K562 (cell line): ENCODE results near the gene RPL14. TPM values are rescaled to one million over a fixed set of nuclear protein-coding genes. Genes with fewer than 3 reads are reported as not detected.

ENCODE experiments used
- ADNP ChIP-seq: fragments of 200-800 bp; sonication (Bioruptor generic); IDR thresholded peaks from 2 replicates; pipeline ENCODE4 v1.6.1; 2016; ENCODE audit warnings: missing genetic modification characterization, missing compliant biosample characterization
- CTBP1 ChIP-seq: fragments of 450-650 bp; IDR thresholded peaks from 2 replicates; pipeline ENCODE4 v1.6.1; 2016; ENCODE audit warnings: borderline replicate concordance
- FIP1L1 ChIP-seq: fragments of 200-400 bp; formaldehyde crosslinking; IDR thresholded peaks from 2 replicates; pipeline ENCODE4 v1.6.1; 2018; ENCODE audit warnings: mild to moderate bottlenecking, low read depth, low read length; ENCODE audit not compliant: poor library complexity, severe bottlenecking
- GABPB1 ChIP-seq: sonication (generic); formaldehyde crosslinking; IDR thresholded peaks from 2 replicates; pipeline ENCODE4 v1.8.0; 2022; ENCODE audit warnings: mild to moderate bottlenecking, missing genetic modification reagents
- HLTF ChIP-seq: fragments of 450-650 bp; IDR thresholded peaks from 2 replicates; pipeline ENCODE4 v1.6.1; 2016
- HNRNPLL ChIP-seq: fragments of 200-400 bp; formaldehyde crosslinking; IDR thresholded peaks from 2 replicates; pipeline ENCODE4 v1.6.1; 2017; ENCODE audit warnings: low read length, low read depth, mild to moderate bottlenecking; ENCODE audit not compliant: poor library complexity, severe bottlenecking
- KAT7 ChIP-seq: sonication (generic); formaldehyde crosslinking; IDR thresholded peaks from 2 replicates; pipeline ENCODE4 v1.8.0; 2022; ENCODE audit warnings: missing genetic modification reagents, mild to moderate bottlenecking, borderline replicate concordance
- LARP7 ChIP-seq: fragments of 450-650 bp; IDR thresholded peaks from 2 replicates; pipeline ENCODE4 v1.6.1; 2016
- MTA1 ChIP-seq: fragments of 450-650 bp; IDR thresholded peaks from 2 replicates; pipeline ENCODE4 v1.6.1; 2017; ENCODE audit warnings: borderline replicate concordance
- PHF20 ChIP-seq: fragments of 450-650 bp; IDR thresholded peaks from 2 replicates; pipeline ENCODE4 v1.6.1; 2018; ENCODE audit not compliant: partially characterized antibody
- PHF8 ChIP-seq: fragments of 200-600 bp; sonication (generic); IDR thresholded peaks from 2 replicates; pipeline ENCODE4 v1.6.1; 2012; ENCODE audit warnings: mixed run types, mild to moderate bottlenecking, inconsistent platforms, low read length, moderate library complexity, borderline replicate concordance
- SMAD4 ChIP-seq: fragments of 250-450 bp; sonication (Bioruptor Pico); conservative IDR thresholded peaks from 2 replicates; pipeline ENCODE4 v1.8.0; 2021; ENCODE audit warnings: inconsistent platforms, mild to moderate bottlenecking, moderate library complexity
- SMARCB1 ChIP-seq: IDR thresholded peaks from 2 replicates; pipeline ENCODE4 v1.6.1; 2011; ENCODE audit warnings: improper control_type of control experiment, low read depth; ENCODE audit not compliant: insufficient read length
- SNIP1 ChIP-seq: fragments of 450-650 bp; IDR thresholded peaks from 2 replicates; pipeline ENCODE4 v1.7.1; 2017; ENCODE audit warnings: low read depth, mild to moderate bottlenecking
- YBX1 ChIP-seq: fragments of 450-650 bp; IDR thresholded peaks from 2 replicates; pipeline ENCODE4 v1.7.1; 2016; ENCODE audit warnings: mild to moderate bottlenecking
- ZBTB1 ChIP-seq: sonication (generic); formaldehyde crosslinking; IDR thresholded peaks from 2 replicates; pipeline ENCODE4 v1.8.1; 2023; ENCODE audit warnings: missing genetic modification reagents, low read depth, mild to moderate bottlenecking, borderline replicate concordance
- ZNF511 ChIP-seq: sonication (generic); formaldehyde crosslinking; IDR thresholded peaks from 2 replicates; pipeline ENCODE4 v1.8.0; 2022; ENCODE audit warnings: mild to moderate bottlenecking, missing genetic modification reagents
- ZSCAN32 ChIP-seq: fragments of 450-650 bp; formaldehyde crosslinking; IDR thresholded peaks from 2 replicates; pipeline ENCODE4 v1.4.0; 2020; ENCODE audit warnings: mild to moderate bottlenecking, moderate library complexity
- polyA plus RNA-seq, 8 experiments: library from polyadenylated mRNA; depleted of rRNA in 4 of 8; stranded (reverse) in 5 of 8; unstranded in 3 of 8; fragments of >200 nt; fragmentation: Nextera tagmentation in 2 of 8; fragmentation: Illumina TruSeq in 1 of 8; extraction: Ambion mirVana in 2 of 8; extraction: Trizol in 1 of 8; gene quantifications; 2 replicates each; pipeline versions ENCODE4 v1.2.1 to v1.2.3, GENCODE V29; 2011 to 2014; ENCODE audit warnings: inconsistent platforms in 1 of 8, missing spikeins in 1 of 8
- total RNA-seq, 7 experiments: library from RNA; depleted of rRNA in 6 of 7; stranded (reverse); fragments of >200 nt in 6 of 7; fragmentation: Illumina TruSeq in 2 of 7; extraction: Trizol in 2 of 7; gene quantifications; 2 replicates each; pipeline versions ENCODE4 v1.2.1 to v1.2.3, GENCODE V29; 2011 to 2021; ENCODE audit warnings: low replicate concordance in 1 of 7

RPL14 gene
- total and polyA plus RNA-seq, 9 of the 15 experiments (the other 6 are each of a cell fraction or from before 2014, with no cell fraction given), result 851 to 4,649 (median 2,133) TPM

GRCh38 chr3:40476478-40477470 lies 19.6 kb downstream of the RPL14 start, which contains the start of gene ZNF619 (continued):
- TF ChIP-seq HLTF, result peak; percentile 80; the same call in 1 of the 2 replicates
- TF ChIP-seq ZBTB1 (CRISPR knock-in tag), result no peak
- TF ChIP-seq SMARCB1, result no peak
- peak; percentile 64; the same call in 1 of the 2 replicates for TF ChIP-seq ZNF511 (CRISPR knock-in tag)
- TF ChIP-seq MTA1, result no peak
- no peak for TF ChIP-seq ZSCAN32 (CRISPR knock-in tag)
- TF ChIP-seq PHF20, result peak; percentile 92
- TF ChIP-seq FIP1L1, result no peak
- TF ChIP-seq LARP7, result peak; percentile 47; the same call in 1 of the 2 replicates
- peak; percentile 18 for TF ChIP-seq HNRNPLL
- TF ChIP-seq GABPB1, result peak; percentile 51; the same call in 1 of the 2 replicates
- TF ChIP-seq YBX1, result no peak
- TF ChIP-seq KAT7 (CRISPR knock-in tag), result 0 out of 2 replicates have a peak, but pooled peaks have one; percentile 57
- peak; percentile 88 for TF ChIP-seq SNIP1
- peak; percentile 56 for TF ChIP-seq SMAD4 (CRISPR knock-in tag)
- TF ChIP-seq ADNP (tag), result peak; percentile 57; the same call in 1 of the 2 replicates
- peak; percentile 93 for TF ChIP-seq PHF8
- peak; percentile 55; the same call in 1 of the 2 replicates for TF ChIP-seq CTBP1
